IPS-20b (cell line): ENCODE data around the gene PKHD1.

Source experiments
- H3K27ac ChIP-seq: one replicate; pipeline ENCODE4 v1.5.1; 2013; ENCODE audit warnings: low read length
- H3K27me3 ChIP-seq: 2 replicates; pipeline ENCODE4 v1.6.1; 2013; ENCODE audit warnings: mild to moderate bottlenecking, low read length, inconsistent platforms; ENCODE audit not compliant: insufficient read depth
- H3K36me3 ChIP-seq: 2 replicates; pipeline ENCODE4 v1.6.1; 2013; ENCODE audit warnings: low read depth, mild to moderate bottlenecking, inconsistent platforms, low read length, moderate library complexity; ENCODE audit not compliant: insufficient read depth
- H3K4me1 ChIP-seq: 2 replicates; pipeline ENCODE4 v1.6.1; 2013; ENCODE audit warnings: mild to moderate bottlenecking, control low read depth, inconsistent platforms, low read length, moderate library complexity; ENCODE audit not compliant: insufficient read depth
- H3K4me3 ChIP-seq: 2 replicates; pipeline ENCODE4 v1.5.1; 2013; ENCODE audit warnings: mild to moderate bottlenecking, low read length, inconsistent platforms
- H3K9ac ChIP-seq: 2 replicates; pipeline ENCODE4 v1.6.1; 2013; ENCODE audit warnings: low read depth, mild to moderate bottlenecking, inconsistent platforms, low read length, moderate library complexity
- H3K9me3 ChIP-seq: 2 replicates; pipeline ENCODE4 v1.6.1; 2013; ENCODE audit warnings: mild to moderate bottlenecking, low read depth, low read length, inconsistent platforms; ENCODE audit not compliant: insufficient read depth

The PKHD1 gene

GRCh38 chr6:51842804-51843378 is 244.5 kb downstream of the PKHD1 start:
- Histone ChIP-seq H3K27me3 (no peaks in the 10 kb centered on the region), H3K27ac (no peak overlapping the region), H3K9ac (no peak overlapping the region), H3K36me3 (no peaks in the 10 kb centered on the region), H3K4me1 (peaks cover 9% of the 10 kb centered on the region; the same call in 1 of the 2 replicates), H3K4me3 (peak overlapping the region; percentile 19; the same call in 1 of the 2 replicates), H3K9me3 (no peaks in the 10 kb centered on the region)

GRCh38 chr6:51842061-51842803 is 245.2 kb downstream of the PKHD1 start:
- Histone ChIP-seq H3K9me3 (no peaks in the 10 kb centered on the region), H3K27me3 (no peaks in the 10 kb centered on the region), H3K4me3 (peak overlapping the region; percentile 19; the same call in 1 of the 2 replicates), H3K9ac (no peak overlapping the region), H3K4me1 (peaks cover 9% of the 10 kb centered on the region; the same call in 1 of the 2 replicates), H3K27ac (no peak overlapping the region), H3K36me3 (no peaks in the 10 kb centered on the region)

- no peaks in the 10 kb centered on the region for H3K9me3 ChIP-seq
- H3K4me1 ChIP-seq = peaks cover 9% of the 10 kb centered on the region; the same call in 1 of the 2 replicates
- no peak overlapping the region for H3K4me3 ChIP-seq
- no peak overlapping the region for H3K9ac ChIP-seq
- no peaks in the 10 kb centered on the region for H3K27me3 ChIP-seq
- H3K36me3 ChIP-seq = no peaks in the 10 kb centered on the region
- H3K27ac ChIP-seq = no peak overlapping the region
Observed at GRCh38 chr6:51841626-51842025, 245.8 kb downstream of the PKHD1 start.

- Histone ChIP-seq H3K4me3 (no peak overlapping the region), H3K36me3 (no peaks in the 10 kb centered on the region), H3K4me1 (peaks cover 9% of the 10 kb centered on the region; the same call in 1 of the 2 replicates), H3K9me3 (no peaks in the 10 kb centered on the region), H3K27ac (no peak overlapping the region), H3K27me3 (no peaks in the 10 kb centered on the region), H3K9ac (no peak overlapping the region)
Observed at GRCh38 chr6:51839726-51840374, 247.6 kb downstream of the PKHD1 start.

GRCh38 chr6:51830666-51831065 is 256.7 kb downstream of the PKHD1 start:
- Histone ChIP-seq H3K36me3 (no peaks in the 10 kb centered on the region), H3K4me1 (peaks cover 4% of the 10 kb centered on the region; the same call in 1 of the 2 replicates), H3K9ac (no peak overlapping the region), H3K27ac (no peak overlapping the region), H3K27me3 (no peaks in the 10 kb centered on the region), H3K4me3 (no peak overlapping the region), H3K9me3 (no peaks in the 10 kb centered on the region)

GRCh38 chr6:51827580-51827979 is 259.8 kb downstream of the PKHD1 start:
- Histone ChIP-seq H3K9ac (no peak overlapping the region), H3K4me1 (peaks cover 4% of the 10 kb centered on the region; the same call in 1 of the 2 replicates), H3K4me3 (0 out of 2 replicates have a peak overlapping the region, but pooled peaks have one; percentile 21), H3K27me3 (no peaks in the 10 kb centered on the region), H3K36me3 (no peaks in the 10 kb centered on the region), H3K9me3 (no peaks in the 10 kb centered on the region), H3K27ac (no peak overlapping the region)

GRCh38 chr6:51824940-51825339 is 262.5 kb downstream of the PKHD1 start:
- no peaks in the 10 kb centered on the region for H3K36me3 ChIP-seq
- H3K4me3 ChIP-seq = no peak overlapping the region
- H3K27ac ChIP-seq = no peak overlapping the region
- no peaks in the 10 kb centered on the region for H3K9me3 ChIP-seq
- no peak overlapping the region for H3K9ac ChIP-seq
- no peaks in the 10 kb centered on the region for H3K27me3 ChIP-seq
- H3K4me1 ChIP-seq = peaks cover 4% of the 10 kb centered on the region; the same call in 1 of the 2 replicates

- Histone ChIP-seq H3K27ac (no peak overlapping the region), H3K9ac (no peak overlapping the region), H3K27me3 (no peaks in the 10 kb centered on the region), H3K4me3 (no peak overlapping the region), H3K36me3 (no peaks in the 10 kb centered on the region), H3K9me3 (no peaks in the 10 kb centered on the region), H3K4me1 (no peaks in the 10 kb centered on the region; the same call in 1 of the 2 replicates)
Observed at GRCh38 chr6:51820555-51820954, 266.9 kb downstream of the PKHD1 start.

- Histone ChIP-seq H3K27ac (no peak overlapping the region), H3K9me3 (no peaks in the 10 kb centered on the region), H3K9ac (no peak overlapping the region), H3K27me3 (no peaks in the 10 kb centered on the region), H3K36me3 (no peaks in the 10 kb centered on the region), H3K4me1 (peaks cover 5% of the 10 kb centered on the region; the same call in 1 of the 2 replicates), H3K4me3 (no peak overlapping the region)
Observed at GRCh38 chr6:51818520-51819022, 268.8 kb downstream of the PKHD1 start.

- H3K4me3 ChIP-seq = no peak overlapping the region
- H3K9me3 ChIP-seq = no peaks in the 10 kb centered on the region
- no peaks in the 10 kb centered on the region for H3K27me3 ChIP-seq
- H3K4me1 ChIP-seq = peaks cover 5% of the 10 kb centered on the region; the same call in 1 of the 2 replicates
- H3K9ac ChIP-seq = no peak overlapping the region
- no peaks in the 10 kb centered on the region for H3K36me3 ChIP-seq
- no peak overlapping the region for H3K27ac ChIP-seq
Observed at GRCh38 chr6:51817832-51818231, 269.6 kb downstream of the PKHD1 start.

- no peaks in the 10 kb centered on the region for H3K36me3 ChIP-seq
- no peak overlapping the region for H3K9ac ChIP-seq
- no peak overlapping the region for H3K27ac ChIP-seq
- no peak overlapping the region; the same call in 1 of the 2 replicates for H3K4me3 ChIP-seq
- H3K27me3 ChIP-seq = no peaks in the 10 kb centered on the region
- H3K4me1 ChIP-seq = peaks cover 5% of the 10 kb centered on the region; the same call in 1 of the 2 replicates
- H3K9me3 ChIP-seq = no peaks in the 10 kb centered on the region; the same call in 1 of the 2 replicates
Observed at GRCh38 chr6:51814418-51814817, 273.0 kb downstream of the PKHD1 start.
